Pancreas (tissue), 10 donors: ENCODE results near the gene SNCA. TPM values are rescaled to one million over a fixed set of nuclear protein-coding genes. Genes with fewer than 3 reads are reported as not detected.

ENCODE experiments used
- ATAC-seq, 4 donors: fragments of 200-7000 bp; cut with Tn5 transposase; one replicate each; pipeline versions ENCODE4 v1.8.0 to v1.9.1; 2020; ENCODE audit warnings: mild to moderate bottlenecking in 4 of 4, moderate library complexity in 4 of 4
- DNase-seq, 6 donors: peaks; one replicate each; pipeline ENCODE4 v3.0.0-alpha.2; 2020
- FAIRE-seq: peaks from 2 replicates; lab custom pipeline; 2012; peaks lifted over from hg19 to GRCh38; lab: Jason Lieb, UNC
- H3K27ac ChIP-seq, 4 donors: fragments of 200-600 bp; sonication (generic); 1 replicate in 3 of 4; 2 replicates in 1 of 4; pipeline versions ENCODE4 v1.5.0 to v1.8.0; 2020
- H3K27me3 ChIP-seq, 4 donors: fragments of 200-600 bp; one replicate each; pipeline ENCODE4 v1.8.0; 2021
- H3K36me3 ChIP-seq, 3 donors: fragments of 200-600 bp; sonication (generic) in 1 of 3; one replicate each; pipeline versions ENCODE4 v1.5.0 to v1.8.0; 2020 to 2021
- H3K4me1 ChIP-seq, 3 donors: fragments of 200-600 bp; one replicate each; pipeline ENCODE4 v1.8.0; 2021
- H3K4me3 ChIP-seq, 4 donors: fragments of 200-600 bp; sonication (generic) in 2 of 4; one replicate each; pipeline versions ENCODE4 v1.5.0 to v1.8.0; 2020 to 2021
- H3K9me3 ChIP-seq, 4 donors: fragments of 200-600 bp; one replicate each; pipeline ENCODE4 v1.8.0; 2021
- CTCF ChIP-seq, 4 donors: fragments of 200-600 bp; sonication (generic) in 3 of 4; IDR thresholded peaks; one replicate each; pipeline versions ENCODE4 v1.5.0 to v1.8.0; 2021; ENCODE audit warnings: antibody characterized with exemption in 4 of 4
- WGBS, 2 donors: extraction: QIAGEN DNeasy Blood & Tissue Kit; methylation state at CpG; one replicate each; pipeline ENCODE4 v1.1.7; 2013; 5-methylcytosine and 5-hydroxymethylcytosine counted together
- intact Hi-C, 3 donors: fragments of 100-400 bp; cut with DNase I; formaldehyde crosslinking; loops; one replicate each; pipeline versions ENCODE4 v1.11.1 to v1.14.2; 2022
- polyA plus RNA-seq, 2 donors: library from polyadenylated mRNA; stranded (reverse); fragments of 200-250 nt; gene quantifications; one replicate each; pipeline ENCODE4 v1.2.3, GENCODE V29; 2013
- total RNA-seq, 6 donors: library from RNA; stranded (reverse); fragmentation: NEBNext Ultra II Directional in 4 of 6; extraction: Animal tissue kit (Norgen Biotek cat#: 25700) in 4 of 6; gene quantifications; one replicate each; pipeline versions ENCODE4 v1.2.1 to v1.2.4, GENCODE V29; 2021 to 2023
- donor health status: healthy with polysubstance abuse.
- donor health status: DM: no; HTN: no; CAD: no; lungs with moderate emphysema.
- donor health status: DM: no; HTN: no; CAD: no.
- donor health status: control.
- donor health status: control.
- donor health status: Bipolar disorder and iron deficiency.
- donor health status: DM: yes; HTN: yes; CAD: no.
- donor health status: DM: no; HTN: no; CAD: no.
- donor health status: DM: no; HTN: no; CAD: no.
- donor health status: DM: yes; HTN: yes; CAD: no.

SNCA gene
- total and polyA plus RNA-seq, 8 donors = 0.23 to 5.6 (median 1.7) TPM

GRCh38 chr4:89703829-89704590, 133.0 kb downstream of the SNCA start:
- Histone ChIP-seq H3K36me3 (no peaks in the 10 kb centered on the region), H3K27ac (no peak overlapping the region), H3K4me3 (no peak overlapping the region), H3K4me1 (no peaks in the 10 kb centered on the region), H3K27me3 (no peaks in the 10 kb centered on the region), H3K9me3 (no peaks in the 10 kb centered on the region)
- intact Hi-C loops = no loop called here
- no peak for FAIRE-seq
- DNase-seq = no peak
- 60 to 70% methylated on average over 6 of the region's 6 CpGs for whole genome bisulfite sequencing, 2 donors
- TF ChIP-seq CTCF (IDR thresholded peaks at IDR 0.05) = no peak
- no peak for ATAC-seq

GRCh38 chr4:89700766-89701423, 136.1 kb downstream of the SNCA start:
- 53 to 71% methylated on average over 1 of the region's 1 CpG for WGBS, 2 donors
- H3K27ac ChIP-seq = no peak overlapping the region
- H3K9me3 ChIP-seq = no peaks in the 10 kb centered on the region
- no peaks in the 10 kb centered on the region for H3K4me1 ChIP-seq
- DNase-seq (no peak), FAIRE-seq (no peak), ATAC-seq (no peak)
- no peaks in the 10 kb centered on the region for H3K36me3 ChIP-seq
- TF ChIP-seq CTCF (IDR thresholded peaks at IDR 0.05) = no peak
- no peaks in the 10 kb centered on the region for H3K27me3 ChIP-seq
- intact Hi-C loops = no loop called here
- H3K4me3 ChIP-seq = no peak overlapping the region

GRCh38 chr4:89685690-89686089, 151.3 kb downstream of the SNCA start:
- intact Hi-C loops = no loop called here
- ATAC-seq (no peak), FAIRE-seq (no peak), DNase-seq (no peak)
- no peak overlapping the region for H3K4me3 ChIP-seq
- no peak overlapping the region for H3K27ac ChIP-seq
- H3K9me3 ChIP-seq = no peaks in the 10 kb centered on the region
- 69 to 84% methylated on average over 4 of the region's 4 CpGs for WGBS, 2 donors
- no peaks in the 10 kb centered on the region for H3K4me1 ChIP-seq
- no peaks in the 10 kb centered on the region for H3K27me3 ChIP-seq
- no peaks in the 10 kb centered on the region for H3K36me3 ChIP-seq
- no peak for TF ChIP-seq CTCF (IDR thresholded peaks at IDR 0.05)

GRCh38 chr4:89685277-89685676, 151.7 kb downstream of the SNCA start:
- ATAC-seq = no peak

More at GRCh38 chr4:89685277-89685676, 151.7 kb downstream of the SNCA start:
- no peaks in the 10 kb centered on the region for H3K27me3 ChIP-seq
- H3K9me3 ChIP-seq = no peaks in the 10 kb centered on the region
- WGBS, 2 donors = 28 to 40% methylated on average over 1 of the region's 1 CpG
- TF ChIP-seq CTCF (IDR thresholded peaks at IDR 0.05) = no peak
- no peak overlapping the region for H3K4me3 ChIP-seq
- FAIRE-seq (no peak), DNase-seq (no peak)
- no peaks in the 10 kb centered on the region for H3K4me1 ChIP-seq
- H3K36me3 ChIP-seq = no peaks in the 10 kb centered on the region
- intact Hi-C loops = no loop called here
- no peak overlapping the region for H3K27ac ChIP-seq
